ENCODE data around the gene HCFC1.
A peak's percentile ranks its signal among the peaks of the same experiment; 100 is the strongest.

The HCFC1 gene

GRCh38 chrX:153973127-153974002 lies 1.7 kb upstream of the HCFC1 start:
- no peak for DNase-seq

GRCh38 chrX:153972368-153973126 lies 929 bp upstream of the HCFC1 start, which contains the start of gene TMEM187:
TSS of gene TMEM187 (plus strand) at chrX:153972754. CDS start at chrX:153982063, 9,309 bp downstream.
- peak; percentile 89 for DNase-seq

- DNase-seq: peak; percentile 91
These were observed 531 bp downstream of the HCFC1 start for GRCh38 chrX:153971124-153971449.

- no peak for DNase-seq
These were observed 1.1 kb downstream of the HCFC1 start for GRCh38 chrX:153970357-153971123.

GRCh38 chrX:153969904-153970356 lies 1.7 kb downstream of the HCFC1 start:
- DNase-seq: no peak

- no peak for DNase-seq
These were observed 2.3 kb downstream of the HCFC1 start for GRCh38 chrX:153969125-153969903.

GRCh38 chrX:153968754-153969124 lies 2.9 kb downstream of the HCFC1 start:
- peak; percentile 46 for DNase-seq

- DNase-seq: no peak
These were observed 3.4 kb downstream of the HCFC1 start for GRCh38 chrX:153968255-153968654.

GRCh38 chrX:153967536-153968224 lies 3.9 kb downstream of the HCFC1 start:
- DNase-seq: no peak

GRCh38 chrX:153966841-153967535 lies 4.6 kb downstream of the HCFC1 start:
- peak; percentile 51 for DNase-seq

GRCh38 chrX:153966283-153966688 lies 5.3 kb downstream of the HCFC1 start:
- DNase-seq: no peak

- no peak for DNase-seq
These were observed 6.2 kb downstream of the HCFC1 start for GRCh38 chrX:153965406-153965805.

GRCh38 chrX:153964105-153964504 lies 7.5 kb downstream of the HCFC1 start:
- no peak for DNase-seq

GRCh38 chrX:153963546-153963945 lies 8.1 kb downstream of the HCFC1 start:
- no peak for DNase-seq

- no peak for DNase-seq
These were observed 10.3 kb downstream of the HCFC1 start for GRCh38 chrX:153961292-153961691.

GRCh38 chrX:153960786-153961185 lies 10.8 kb downstream of the HCFC1 start:
- DNase-seq: no peak

GRCh38 chrX:153960077-153960476 lies 11.5 kb downstream of the HCFC1 start:
- no peak for DNase-seq

GRCh38 chrX:153959649-153960048 lies 12.0 kb downstream of the HCFC1 start:
- DNase-seq: no peak

- DNase-seq: no peak
These were observed 13.0 kb downstream of the HCFC1 start for GRCh38 chrX:153958605-153959004.

- DNase-seq: no peak
These were observed 14.4 kb downstream of the HCFC1 start for GRCh38 chrX:153957224-153957623.

Data from activated CD8-positive, alpha-beta memory T cell treated with anti-CD3 and anti-CD28 coated beads, Interleukin-2, amount 50 U/mL, for 4 hours (primary cell).